HG03175 (cell line): Measurements from ENCODE around the gene ITM2B.
A peak's percentile ranks its signal among the peaks of the same experiment; 100 is the strongest.

ENCODE experiments used
- ATAC-seq: cut with Tn5 transposase; IDR thresholded peaks from one replicate; pipeline ENCODE4 v1.9.1; 2021; ENCODE audit warnings: mild to moderate bottlenecking, moderate library complexity; ENCODE audit not compliant: unreplicated experiment

Gene ITM2B

DNA sequence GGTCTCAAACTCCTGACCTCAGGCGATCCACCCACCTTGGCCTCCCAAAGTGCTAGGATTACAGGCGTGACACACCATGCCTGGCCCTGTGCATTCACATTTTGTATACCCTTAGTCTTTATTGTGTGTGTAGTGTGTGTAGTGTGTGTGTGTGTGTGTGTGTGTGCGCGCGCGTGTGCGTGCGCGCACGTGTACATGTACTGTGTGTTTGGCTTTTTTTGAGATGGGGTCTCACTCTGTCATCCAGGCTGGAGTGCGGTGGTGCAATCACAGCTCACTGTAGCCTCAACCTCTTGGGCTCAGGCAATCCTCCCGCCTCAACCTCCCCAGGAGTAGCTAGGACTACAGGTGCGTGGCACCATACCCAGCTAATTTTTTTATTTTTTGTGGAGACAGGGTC is 22.1 kb downstream of the ITM2B start:
- no peak for ATAC-seq

DNA sequence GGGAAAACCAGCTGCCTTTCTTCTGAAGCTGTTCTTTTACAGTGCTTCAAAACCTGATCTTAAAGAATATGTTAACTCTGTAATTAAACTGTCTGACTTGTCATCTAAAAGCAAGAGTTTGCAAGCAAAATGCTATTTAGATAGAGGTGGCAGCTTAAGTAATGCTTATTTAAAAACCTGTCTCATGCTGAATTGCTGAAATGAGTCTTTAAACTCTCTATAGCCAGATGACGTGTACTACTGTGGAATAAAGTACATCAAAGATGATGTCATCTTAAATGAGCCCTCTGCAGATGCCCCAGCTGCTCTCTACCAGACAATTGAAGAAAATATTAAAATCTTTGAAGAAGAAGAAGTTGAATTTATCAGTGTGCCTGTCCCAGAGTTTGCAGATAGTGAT is 22.9 kb downstream of the ITM2B start:
- no peak for ATAC-seq

DNA sequence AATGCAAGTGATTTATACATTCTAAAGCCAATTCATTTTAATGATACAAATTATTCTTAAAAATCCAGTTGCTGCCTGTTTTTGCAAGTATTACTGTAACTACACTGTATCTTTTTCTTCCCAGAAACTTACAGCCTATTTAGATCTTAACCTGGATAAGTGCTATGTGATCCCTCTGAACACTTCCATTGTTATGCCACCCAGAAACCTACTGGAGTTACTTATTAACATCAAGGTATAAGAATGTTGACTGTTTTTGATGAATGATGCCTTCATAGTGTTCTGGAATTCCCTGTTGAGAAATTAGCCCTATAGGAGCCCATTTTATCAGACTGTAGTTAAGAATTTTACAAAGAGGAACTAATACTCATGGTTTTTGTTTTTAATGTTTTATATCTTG is 25.0 kb downstream of the ITM2B start:
- ATAC-seq = no peak

DNA sequence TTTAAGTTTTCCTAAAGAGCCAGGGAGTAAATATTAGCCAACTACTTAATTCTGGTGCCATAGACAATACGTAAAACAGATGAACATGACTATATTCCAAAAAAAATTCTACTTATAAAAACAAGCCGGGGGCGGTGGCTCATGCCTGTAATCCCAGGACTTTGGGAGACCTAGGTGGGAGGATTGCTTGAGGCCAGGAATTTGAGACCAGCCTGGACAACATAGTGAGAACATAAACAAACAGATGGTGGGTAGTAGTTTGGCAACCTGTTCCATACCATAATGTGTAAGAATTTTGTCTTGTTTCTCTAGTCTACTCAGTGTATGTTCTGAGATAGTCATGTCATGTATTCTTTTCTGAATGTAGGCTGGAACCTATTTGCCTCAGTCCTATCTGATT is 25.4 kb downstream of the ITM2B start:
- no peak for ATAC-seq

DNA sequence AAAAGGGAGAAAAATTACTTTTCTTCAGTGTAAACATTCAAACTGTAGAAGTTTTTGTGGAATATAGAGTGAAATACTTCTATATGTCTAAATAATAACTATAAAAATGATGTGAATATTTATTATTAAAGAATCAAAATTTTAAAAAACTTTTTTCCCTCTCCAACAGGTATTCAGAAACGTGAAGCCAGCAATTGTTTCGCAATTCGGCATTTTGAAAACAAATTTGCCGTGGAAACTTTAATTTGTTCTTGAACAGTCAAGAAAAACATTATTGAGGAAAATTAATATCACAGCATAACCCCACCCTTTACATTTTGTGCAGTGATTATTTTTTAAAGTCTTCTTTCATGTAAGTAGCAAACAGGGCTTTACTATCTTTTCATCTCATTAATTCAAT is 28.0 kb downstream of the ITM2B start:
- ATAC-seq = no peak

DNA sequence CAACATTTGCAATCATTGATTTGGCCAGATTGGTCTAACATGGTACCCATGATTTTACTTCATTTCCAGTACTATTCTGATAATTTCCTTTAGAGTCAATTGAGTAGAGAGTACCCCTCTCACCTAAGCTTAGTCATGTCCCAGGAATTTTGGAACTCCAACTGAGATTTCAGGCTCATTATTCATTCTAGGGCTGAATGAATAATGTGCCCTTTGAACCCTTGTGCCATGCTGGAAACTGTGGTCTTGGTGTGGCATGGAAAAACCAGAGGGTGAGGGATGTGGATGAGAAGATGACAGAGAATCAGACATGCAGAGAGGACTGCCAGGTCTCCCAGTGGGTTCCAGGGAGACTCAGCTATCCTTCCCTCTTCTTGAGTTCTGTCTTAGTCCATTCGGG is 30.2 kb downstream of the ITM2B start:
- no peak for ATAC-seq

DNA sequence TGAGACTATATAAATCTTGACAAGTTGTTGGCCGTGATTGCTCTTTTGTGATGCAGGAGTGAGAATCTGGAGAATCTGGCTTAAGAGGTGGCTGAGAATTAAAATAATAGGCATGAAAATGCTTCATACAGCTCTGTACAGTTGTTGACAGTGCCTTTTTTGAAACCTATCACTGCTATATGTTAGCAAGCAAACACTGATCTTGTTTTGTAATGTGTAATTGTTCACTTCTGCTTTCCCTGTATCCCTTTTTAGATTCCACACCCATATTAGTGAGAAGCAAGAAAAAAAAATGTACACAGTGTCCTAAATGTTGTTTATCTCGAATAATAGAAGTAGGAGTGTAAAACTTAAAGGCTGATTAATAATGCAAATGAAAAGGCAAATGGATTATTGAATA is 31.1 kb downstream of the ITM2B start:
- ATAC-seq = no peak

DNA sequence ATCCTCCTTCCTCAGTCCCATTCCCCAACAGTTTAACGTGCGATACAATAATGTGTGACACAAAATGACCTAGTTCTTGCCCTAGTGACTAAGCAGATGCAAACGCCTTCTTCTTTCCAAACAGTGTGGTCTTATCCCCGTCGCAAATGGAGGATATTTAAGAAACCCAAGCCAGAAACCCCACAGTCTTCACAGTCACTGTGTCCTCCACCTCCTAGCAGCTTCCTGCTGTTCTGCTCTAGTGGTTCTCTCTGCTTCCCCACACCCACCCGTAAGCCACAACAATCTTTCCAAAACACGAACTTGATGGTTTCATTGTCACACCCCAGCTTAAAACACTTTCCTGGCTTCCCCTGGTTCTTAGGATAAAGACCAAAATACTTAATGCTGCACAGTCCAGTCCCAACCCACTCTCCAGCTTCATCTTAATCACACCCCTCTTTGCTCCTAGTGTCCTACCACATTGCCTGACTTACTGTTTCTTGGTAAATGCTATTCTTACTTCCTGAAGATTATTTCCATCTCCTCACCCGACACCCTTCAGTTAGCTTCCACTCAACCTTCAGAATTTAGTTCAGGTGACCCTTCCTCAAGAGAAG is 32.3 kb downstream of the ITM2B start:
- ATAC-seq = peak; percentile 53

DNA sequence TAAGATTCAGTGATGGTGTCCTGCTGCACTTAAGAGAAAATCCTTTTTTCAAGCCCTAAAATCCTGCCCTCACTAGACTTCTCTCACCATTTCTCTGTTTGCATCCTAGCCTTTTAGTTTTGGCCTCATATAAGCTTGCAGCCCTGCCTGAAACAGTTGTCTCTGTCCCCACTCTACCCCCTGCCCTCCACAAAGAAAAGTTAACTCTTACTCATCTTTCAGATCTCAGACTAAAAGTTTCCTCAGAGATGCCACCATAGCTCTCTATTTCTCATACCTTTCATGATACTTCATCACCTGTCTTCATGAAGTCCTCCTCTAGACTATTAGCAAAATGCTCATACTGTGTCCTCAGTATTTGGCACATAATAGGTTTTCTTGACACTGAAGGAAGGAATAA is 33.1 kb downstream of the ITM2B start:
- ATAC-seq = no peak

DNA sequence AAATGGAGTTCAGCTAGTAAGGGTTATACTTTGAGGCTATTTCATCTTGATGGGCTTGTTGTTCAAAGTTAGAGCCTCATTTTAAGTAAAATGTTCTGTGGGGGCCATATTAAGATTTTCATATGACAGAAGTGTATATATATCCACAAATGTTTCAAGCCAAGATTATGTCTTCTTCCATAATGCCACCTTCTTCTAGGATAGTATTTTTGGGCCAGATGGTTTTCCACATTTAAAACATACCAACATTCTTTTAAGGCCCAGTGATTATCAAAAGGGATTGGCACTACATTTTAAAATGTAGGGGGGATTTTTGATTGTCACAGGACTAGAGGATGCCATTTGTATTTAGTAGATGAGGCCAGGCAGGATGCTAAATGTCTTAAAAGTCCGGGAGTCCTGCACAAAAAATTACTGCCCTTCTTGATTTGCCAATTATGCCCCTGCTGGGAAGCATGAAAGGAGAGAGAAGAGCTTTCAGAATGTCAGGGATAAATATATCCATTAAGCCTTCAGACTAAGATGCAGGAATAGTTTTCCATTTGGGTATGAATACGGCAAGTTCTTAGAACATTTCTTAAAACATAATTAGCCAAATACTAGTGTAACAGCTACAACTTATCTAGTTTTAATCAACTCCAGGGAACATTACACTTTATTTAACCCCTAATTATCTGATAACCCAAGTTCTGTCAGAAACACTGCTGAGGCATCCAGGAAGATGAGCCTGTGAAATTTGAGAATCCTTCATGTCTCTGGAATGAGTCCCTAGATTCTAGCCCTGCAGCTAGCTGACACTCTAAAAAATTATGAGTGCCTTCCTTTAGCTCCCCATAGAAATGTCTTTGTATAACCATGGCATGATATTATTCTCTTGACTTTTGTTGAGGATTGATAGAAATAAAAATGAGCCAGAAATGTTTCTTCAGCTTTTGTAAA is 34.0 kb downstream of the ITM2B start:
- no peak for ATAC-seq

DNA sequence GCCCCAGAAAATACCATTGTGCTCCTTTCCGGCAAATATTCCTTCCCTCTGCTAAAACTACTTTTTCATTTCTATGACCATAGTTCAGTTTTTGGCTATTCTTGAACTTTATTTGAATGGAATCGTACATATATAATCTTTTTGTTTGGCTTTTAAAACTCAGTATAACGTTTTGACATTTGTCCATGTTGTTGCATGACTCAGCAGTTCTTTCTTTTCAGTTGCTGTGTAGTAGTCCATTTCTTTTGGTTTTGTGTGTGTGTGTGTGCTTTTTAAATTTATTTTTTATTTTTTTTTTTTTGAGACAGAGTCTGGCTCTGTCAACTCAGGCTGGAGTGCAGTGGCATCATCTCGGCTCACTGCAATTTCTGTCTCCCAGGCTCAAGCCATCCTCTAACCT is 35.0 kb downstream of the ITM2B start:
- no peak for ATAC-seq

DNA sequence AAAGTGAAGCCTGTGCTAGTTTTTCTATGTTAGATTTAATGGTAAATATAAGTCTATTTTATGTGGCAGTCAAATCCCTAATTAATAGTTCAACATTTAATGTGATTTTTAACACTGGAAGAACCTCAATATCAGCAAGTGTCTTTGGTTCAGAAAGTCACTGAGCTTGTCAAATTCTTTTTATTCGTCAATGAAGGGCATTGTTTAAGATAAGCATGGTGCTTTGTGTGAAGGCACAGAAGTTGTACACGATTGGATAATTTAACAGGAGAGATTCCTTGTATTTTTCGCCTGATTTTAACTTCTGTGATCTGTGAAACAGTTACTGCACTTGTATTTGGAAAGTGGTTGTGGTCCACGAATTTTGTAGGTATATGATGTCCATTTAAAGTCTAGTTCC is 40.3 kb downstream of the ITM2B start:
- ATAC-seq = no peak

DNA sequence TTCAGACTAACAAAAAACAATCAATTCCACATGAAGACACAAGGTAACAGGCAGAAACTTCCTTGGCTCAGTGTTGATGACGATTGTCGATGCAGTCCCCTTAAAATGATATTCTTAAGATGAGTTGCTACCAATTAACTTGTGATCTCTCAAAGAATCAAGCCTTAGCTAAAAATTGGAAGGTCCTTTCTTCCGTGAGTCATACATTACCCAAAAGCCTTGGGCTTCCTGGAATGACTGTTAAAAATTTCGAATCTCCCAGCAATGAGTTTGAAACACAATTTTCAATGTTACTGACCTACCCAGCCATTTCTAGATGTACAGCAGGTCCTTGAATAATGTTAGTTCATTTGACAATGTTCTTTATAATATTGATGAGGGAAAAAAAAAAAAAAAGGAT is 42.5 kb downstream of the ITM2B start:
- ATAC-seq = no peak

DNA sequence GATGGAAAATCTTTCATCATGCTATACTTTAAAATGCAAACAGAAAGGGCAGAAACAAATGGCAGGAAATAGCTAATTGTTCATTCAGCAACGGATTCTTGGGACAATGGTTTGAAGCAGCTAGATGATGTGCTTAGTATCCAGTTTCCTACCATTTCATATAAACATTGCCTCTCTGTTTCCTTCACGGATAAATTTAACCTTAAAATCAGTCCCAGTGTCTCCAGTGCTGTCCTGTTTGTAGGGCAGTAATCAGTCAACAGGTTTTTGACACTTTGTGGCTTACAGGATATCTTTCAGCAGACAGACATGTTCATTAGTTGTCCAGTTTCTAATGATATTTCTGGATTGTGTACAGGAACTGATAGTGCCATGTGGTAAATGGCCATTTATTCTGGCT is 45.8 kb downstream of the ITM2B start:
- ATAC-seq = no peak

DNA sequence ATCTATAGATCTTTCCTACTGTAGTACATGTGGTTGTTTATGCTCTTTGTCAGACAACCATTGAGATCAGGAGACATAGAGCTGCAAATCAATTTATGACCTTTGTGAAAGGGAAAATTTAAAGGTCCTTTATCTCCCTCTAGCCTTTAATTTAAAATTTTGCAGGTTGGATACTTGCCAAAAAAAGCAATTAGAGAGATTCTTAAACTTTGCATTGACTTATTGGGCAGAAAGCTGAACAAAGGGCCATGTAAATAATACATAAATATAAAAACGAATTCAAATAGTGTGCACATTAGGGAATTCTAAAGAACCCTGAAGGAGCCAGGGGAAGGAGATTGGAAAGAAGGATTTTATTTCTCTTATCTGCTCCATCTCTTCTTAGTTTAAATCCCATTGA is 48.5 kb downstream of the ITM2B start:
- no peak for ATAC-seq

DNA sequence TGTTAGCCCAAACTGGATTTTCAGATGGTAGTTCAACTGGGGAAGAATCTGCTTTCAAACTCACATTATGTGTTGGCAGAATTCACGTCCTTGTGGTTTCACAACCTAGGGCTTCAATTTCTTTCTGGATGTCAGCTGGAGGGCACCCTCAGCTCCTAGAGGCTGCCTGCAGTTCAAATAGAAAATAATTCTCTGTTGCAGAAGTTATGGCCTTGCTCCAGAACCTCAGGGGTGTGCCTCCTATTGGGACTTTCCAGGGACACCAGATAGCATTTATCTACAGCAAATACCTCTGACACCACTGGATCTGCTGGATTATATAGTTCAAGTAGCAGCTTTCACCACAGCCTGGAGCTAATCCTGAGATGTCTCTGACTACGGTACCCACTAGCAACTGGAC is 58.7 kb downstream of the ITM2B start:
- no peak for ATAC-seq

DNA sequence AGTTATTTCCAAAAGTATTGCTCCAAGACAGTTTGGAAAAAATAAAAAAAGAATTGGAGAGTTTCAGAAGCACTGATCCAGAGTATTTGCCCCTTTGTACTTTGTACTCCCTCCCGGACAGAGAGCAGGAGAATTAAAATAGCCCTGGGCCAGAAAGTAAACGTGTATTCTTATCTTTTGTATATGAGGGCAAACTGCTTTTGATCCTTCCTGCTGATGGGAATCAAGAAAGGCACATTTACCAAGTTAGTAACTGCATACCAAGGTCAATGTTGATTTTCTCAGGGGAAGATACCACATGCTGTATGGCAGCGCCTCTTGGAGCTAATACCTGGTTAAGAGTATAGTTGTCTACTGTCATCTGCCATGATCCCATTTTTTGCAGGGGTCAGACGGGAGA is 59.6 kb downstream of the ITM2B start:
- no peak for ATAC-seq

DNA sequence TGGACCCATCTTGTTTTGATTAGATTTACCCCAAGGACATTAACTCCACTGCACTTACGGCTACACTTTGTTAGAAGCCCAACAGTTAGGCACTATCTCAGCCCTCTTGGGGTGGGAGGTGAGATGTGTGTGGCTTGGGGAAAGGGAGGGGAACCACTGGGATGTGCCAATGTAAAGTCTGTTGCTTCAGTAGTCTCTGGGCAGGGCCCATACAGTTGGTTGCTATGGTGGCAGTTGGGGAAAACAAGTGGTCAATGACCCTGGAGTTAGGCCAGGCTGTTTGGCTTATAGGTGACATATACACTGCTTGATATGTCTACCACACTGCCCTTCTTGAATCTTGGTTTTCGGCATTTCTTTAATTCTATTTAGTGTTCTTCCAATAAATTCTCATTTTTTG is 61.6 kb downstream of the ITM2B start:
- ATAC-seq = no peak

DNA sequence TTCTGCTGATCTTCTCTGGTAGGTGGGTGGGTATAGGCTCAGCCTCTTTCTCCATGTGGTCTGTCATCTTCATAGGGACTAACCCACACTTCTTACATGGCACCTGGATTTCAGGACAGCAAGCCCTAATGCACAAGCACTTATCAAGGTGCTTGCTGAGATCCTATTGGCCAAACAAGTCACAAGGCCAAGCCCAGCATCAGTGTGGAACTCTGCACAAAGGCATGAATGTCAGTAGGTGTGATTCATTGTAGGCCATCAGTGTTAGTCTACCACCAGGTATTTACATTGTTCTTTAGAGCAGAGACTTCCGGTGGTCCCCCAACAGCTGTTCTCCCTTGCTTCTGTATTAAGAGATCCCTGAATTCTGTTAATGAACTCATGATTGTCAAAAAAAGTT is 62.3 kb downstream of the ITM2B start:
- ATAC-seq = no peak

DNA sequence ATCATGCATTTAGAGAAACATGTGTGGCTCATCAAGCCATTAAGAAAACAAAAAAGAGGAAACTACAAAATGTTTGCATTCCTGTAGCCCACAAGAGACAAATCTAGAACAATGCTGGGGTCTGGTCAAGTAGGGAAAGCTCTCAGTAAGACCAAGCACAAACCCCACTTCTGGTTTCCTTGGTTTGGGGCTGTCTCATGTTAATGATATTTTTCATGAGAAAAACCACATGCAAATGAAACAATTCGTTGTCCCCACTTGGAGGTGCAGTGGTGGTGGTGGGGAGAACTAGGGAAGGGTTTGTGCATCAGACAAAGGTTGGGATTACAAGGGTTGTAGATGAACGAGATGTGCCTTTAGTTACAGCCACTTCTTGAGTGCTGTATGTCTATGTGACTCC is 63.5 kb downstream of the ITM2B start:
- no peak for ATAC-seq

DNA sequence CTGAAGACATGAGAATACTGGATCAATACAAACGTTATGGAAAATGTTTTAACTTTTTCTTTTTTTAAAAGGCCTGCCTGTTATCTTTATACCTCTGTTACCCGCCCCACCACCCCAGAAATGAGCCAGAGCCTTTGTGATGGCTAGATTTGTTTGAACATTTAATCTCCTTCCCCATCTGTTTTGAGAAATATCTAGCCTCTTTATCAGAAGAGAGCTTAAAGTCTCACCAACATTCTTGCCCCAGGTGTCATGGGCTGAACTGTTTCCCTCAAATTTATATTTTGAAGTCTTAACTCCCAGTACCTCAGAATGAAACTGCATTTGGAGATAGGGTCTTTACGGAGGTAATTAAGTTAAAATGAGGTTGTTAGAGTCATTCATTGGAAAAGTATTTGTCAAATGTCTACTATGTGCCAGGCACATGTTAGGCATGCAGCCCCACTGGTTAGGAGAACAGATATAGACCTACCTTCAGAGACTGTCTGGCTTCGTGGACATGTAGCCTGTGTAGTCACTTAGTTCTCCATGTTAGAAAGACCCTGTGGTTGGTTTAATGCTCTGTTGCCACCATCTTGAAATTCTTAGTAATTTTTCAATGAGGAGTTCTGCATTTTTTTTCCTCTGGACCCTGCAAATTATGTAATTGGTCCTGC is 64.3 kb downstream of the ITM2B start:
- ATAC-seq = no peak

DNA sequence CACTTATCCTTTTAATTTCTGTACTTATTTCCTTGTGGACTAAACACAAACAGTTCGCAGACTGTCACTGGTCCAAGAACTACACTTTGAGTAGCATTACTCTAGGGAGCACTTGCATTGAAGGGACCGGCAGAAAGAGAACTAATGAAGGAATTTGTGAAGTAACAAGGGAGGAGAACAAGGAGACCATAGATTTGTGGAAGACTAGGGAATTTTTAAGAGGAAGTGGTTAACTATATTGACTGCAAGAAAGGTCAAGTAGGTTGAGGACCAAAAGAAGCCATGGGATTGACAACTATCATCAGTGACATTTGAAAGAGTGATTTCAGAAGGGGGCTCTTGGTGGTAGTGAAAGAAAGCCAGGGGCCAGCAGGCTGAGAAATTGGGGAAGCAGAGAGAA is 66.6 kb downstream of the ITM2B start:
- ATAC-seq = no peak
